ENCODE measurements around the gene IRX2.

DNA sequence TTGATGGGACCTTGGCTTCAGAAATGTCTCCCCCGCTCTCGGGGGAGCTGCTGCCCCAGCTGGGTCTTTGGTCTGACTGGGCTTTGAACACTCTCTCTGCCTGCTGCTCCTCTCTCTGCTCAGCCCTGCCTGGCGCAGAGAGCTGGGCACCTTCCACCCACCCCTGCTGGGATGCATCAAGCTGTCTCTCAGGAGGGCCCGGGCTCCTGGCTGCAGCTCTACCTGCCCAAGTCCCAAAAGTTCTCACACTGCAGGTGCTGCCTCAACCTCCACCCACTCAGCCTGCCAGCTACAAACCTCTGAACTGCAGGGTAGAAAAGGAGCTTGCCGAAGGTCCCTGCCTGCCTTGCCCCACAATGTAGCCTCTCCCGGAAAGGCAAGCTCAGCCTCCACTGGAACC is 36.7 kb downstream of the IRX2 start:
- TF ChIP-seq, protein P1, sequence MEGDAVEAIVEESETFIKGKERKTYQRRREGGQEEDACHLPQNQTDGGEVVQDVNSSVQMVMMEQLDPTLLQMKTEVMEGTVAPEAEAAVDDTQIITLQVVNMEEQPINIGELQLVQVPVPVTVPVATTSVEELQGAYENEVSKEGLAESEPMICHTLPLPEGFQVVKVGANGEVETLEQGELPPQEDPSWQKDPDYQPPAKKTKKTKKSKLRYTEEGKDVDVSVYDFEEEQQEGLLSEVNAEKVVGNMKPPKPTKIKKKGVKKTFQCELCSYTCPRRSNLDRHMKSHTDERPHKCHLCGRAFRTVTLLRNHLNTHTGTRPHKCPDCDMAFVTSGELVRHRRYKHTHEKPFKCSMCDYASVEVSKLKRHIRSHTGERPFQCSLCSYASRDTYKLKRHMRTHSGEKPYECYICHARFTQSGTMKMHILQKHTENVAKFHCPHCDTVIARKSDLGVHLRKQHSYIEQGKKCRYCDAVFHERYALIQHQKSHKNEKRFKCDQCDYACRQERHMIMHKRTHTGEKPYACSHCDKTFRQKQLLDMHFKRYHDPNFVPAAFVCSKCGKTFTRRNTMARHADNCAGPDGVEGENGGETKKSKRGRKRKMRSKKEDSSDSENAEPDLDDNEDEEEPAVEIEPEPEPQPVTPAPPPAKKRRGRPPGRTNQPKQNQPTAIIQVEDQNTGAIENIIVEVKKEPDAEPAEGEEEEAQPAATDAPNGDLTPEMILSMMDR (IDR thresholded peaks at IDR 0.05) = no peak
- TF ChIP-seq POLR2A (IDR thresholded peaks at IDR 0.05) (no peak), EP300 (IDR thresholded peaks at IDR 0.05) (no peak)

Measured in ovary (tissue), 3 donors.